GM12801 (cell line): ENCODE data around the gene NCOA6.

Experiments
- TF ChIP-seq, protein P1 (sequence below): IDR thresholded peaks from one replicate; pipeline ENCODE4 v1.5.1; 2011; ENCODE audit warnings: control low read depth; ENCODE audit not compliant: insufficient read length; ENCODE audit errors: extremely low read depth

The NCOA6 gene

DNA sequence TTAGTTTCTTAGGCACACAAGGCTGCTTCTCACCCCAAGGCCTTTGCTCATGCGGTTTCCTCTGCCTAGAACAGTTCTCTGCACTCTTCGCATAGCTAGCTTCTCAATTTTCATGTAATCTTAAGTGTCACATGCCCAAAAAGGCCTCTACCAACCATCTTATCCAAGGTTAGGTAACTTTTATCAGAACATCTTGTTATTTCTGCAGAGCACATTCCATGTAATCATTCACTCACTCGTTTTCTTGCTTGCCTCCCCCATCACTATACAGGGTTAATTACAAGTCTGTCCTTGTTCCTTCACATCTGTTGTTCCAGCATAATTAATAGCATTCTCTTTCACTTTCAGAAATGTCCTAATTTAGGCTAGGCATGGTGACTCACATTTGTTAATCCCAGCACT is 53.8 kb downstream of the NCOA6 start:
- TF ChIP-seq, protein P1, sequence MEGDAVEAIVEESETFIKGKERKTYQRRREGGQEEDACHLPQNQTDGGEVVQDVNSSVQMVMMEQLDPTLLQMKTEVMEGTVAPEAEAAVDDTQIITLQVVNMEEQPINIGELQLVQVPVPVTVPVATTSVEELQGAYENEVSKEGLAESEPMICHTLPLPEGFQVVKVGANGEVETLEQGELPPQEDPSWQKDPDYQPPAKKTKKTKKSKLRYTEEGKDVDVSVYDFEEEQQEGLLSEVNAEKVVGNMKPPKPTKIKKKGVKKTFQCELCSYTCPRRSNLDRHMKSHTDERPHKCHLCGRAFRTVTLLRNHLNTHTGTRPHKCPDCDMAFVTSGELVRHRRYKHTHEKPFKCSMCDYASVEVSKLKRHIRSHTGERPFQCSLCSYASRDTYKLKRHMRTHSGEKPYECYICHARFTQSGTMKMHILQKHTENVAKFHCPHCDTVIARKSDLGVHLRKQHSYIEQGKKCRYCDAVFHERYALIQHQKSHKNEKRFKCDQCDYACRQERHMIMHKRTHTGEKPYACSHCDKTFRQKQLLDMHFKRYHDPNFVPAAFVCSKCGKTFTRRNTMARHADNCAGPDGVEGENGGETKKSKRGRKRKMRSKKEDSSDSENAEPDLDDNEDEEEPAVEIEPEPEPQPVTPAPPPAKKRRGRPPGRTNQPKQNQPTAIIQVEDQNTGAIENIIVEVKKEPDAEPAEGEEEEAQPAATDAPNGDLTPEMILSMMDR: no peak

DNA sequence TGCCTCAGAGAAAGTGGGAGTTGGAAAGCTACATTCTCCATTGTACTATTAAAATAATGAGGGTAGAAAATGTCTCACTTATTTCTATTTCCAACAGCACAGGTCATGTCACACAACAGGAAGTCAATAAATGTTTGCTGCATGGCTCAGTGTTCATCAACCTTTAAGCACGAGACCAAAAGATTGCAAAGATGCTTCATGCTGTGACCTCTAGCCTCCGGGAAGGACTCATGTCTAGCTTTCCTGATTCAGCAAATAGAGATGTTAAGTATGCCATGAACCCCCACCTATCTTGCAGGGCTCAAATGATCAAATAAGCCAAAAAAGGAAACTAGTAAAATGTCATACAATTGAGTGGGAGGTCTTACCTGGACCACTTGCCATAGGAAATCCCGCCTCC is 57.4 kb downstream of the NCOA6 start:
- TF ChIP-seq, protein P1: no peak

DNA sequence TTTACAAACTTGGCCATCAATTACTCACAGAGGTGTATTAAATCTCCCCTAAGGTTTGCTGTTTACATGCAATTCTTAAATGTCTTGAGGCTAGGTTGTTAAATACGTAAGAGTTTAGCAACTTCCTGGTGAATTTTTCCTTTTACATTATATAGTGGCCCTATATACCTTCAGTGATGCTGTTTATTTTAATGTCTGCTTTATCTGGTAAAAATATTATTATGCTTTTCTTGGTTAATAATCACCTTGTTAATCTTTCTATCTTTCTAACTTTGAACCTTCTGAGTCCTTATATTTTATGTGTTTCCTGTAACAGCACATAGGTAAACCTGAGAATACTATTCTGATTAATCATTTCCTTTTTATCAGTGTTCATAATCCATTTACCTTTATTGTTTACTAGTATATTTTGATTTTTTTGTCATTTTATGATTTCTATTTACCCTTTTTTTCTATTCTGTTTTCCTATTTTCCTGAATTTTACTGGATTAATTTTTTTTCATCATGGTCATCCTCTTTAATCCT is 63.4 kb downstream of the NCOA6 start:
- TF ChIP-seq, protein P1: no peak

DNA sequence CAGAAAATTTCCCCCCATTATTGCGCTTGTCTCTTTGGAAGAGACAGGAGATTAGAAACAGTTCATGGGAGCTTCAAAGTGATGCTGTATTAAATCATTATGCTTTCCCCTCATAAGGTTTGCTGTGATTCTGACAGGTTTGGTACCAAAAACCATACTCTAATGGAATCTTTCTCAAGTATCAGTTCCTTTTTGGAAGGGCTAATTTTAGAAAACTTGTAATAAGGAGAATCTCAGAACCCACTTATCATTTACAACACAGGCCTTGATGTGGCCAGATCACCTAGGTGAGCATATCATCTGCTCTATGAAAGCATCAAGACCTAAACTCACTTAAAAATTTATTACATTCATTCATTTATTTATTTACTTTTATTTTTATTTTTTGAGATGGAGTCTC is 70.1 kb downstream of the NCOA6 start:
- TF ChIP-seq, protein P1: no peak

DNA sequence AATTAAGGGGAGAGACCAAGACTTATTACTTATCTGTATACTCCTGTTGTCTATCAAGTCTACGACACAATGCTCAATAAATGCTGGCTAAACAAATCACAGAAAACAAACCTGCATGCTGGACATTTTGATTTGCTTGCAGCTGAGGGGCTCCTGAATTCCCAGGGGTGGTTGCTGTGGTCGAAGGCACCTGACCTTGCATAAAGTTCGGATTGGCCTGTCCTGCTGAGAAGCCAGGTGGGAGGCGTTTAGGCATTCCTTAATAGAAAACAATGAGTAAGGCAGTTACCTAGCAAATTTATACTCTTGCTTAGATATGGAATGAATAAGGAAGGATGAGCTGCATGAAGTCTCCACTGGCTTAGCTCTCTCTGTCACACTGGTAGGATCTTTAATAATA is 70.8 kb downstream of the NCOA6 start:
- TF ChIP-seq, protein P1: no peak

DNA sequence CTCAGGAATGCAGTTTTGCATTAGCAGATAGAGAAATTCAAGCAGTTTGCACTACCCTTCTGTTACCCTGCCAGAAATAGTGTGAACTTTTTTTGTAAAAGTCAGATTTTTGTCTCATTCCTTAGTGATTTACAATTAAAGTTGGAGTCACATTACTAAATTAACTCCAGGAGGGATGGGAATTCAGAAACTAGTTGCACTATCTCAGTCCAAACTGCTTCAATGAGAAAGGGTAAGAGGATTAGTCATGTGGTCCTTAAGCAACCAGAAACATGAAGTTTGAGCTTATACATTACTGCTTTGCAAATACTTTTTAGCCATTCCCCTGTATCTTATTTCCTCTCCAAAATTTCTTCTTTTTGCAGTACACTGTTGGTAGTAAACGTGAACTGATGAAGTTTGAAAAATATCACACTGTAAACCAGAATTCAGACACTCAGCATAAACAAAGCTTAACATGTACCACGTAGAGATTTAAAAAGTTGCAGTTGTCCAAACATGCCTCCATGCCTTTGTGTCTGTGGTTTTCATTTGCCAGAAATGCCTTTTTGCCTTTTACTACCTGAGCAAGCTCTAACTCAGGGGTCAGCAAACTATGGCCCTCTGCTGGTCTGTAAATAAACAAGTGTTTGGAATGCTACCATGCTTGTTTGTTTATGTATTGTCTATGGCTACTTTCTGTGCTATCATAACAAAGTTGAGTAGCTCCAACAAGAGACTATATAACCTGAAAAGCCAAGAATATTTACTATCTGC is 71.6 kb downstream of the NCOA6 start:
- TF ChIP-seq, protein P1: no peak

DNA sequence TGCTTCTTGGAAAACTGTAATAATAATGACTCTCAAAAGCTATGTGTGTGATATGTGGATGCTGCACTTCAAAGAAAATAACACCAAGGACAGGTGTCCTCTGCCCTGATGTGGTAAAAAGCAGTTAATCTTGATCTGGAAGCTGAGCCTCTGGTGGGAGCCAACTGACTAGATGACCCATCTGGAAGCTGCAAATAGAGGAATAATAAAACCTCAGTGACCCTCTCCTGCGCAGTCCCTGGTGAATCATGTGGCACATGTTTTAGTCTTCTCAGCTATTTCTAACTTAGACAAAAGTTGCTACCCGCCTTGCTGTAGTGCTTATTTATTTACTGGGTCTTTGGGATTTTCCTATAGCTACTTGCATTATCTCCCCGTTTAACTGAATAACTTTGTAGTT is 74.0 kb downstream of the NCOA6 start:
- TF ChIP-seq, protein P1: no peak
